Measurements from ENCODE around the gene PIP5K1B.

The PIP5K1B gene

GRCh38 chr9:68999393-69000105, 294.5 kb downstream of the PIP5K1B start:
- peak; percentile 89 for DNase-seq

GRCh38 chr9:69001921-69002320, 296.9 kb downstream of the PIP5K1B start:
- no peak for DNase-seq

GRCh38 chr9:69003051-69003450, 298.0 kb downstream of the PIP5K1B start:
- no peak for DNase-seq

GRCh38 chr9:69004836-69005235, 299.8 kb downstream of the PIP5K1B start:
- no peak for DNase-seq

GRCh38 chr9:69009708-69010107, 304.7 kb downstream of the PIP5K1B start:
- no peak for DNase-seq

GRCh38 chr9:69012696-69013381, 307.8 kb downstream of the PIP5K1B start:
- peak; percentile 21 for DNase-seq

GRCh38 chr9:69013382-69013727, 308.3 kb downstream of the PIP5K1B start:
- DNase-seq, result no peak

- DNase-seq, result no peak
Observed at GRCh38 chr9:69014013-69014412, 309.0 kb downstream of the PIP5K1B start, which contains the start of gene PRKACG. Gene PRKACG, minus strand, starts transcription at chr9:69014113. Its CDS starts 21 bp downstream, at chr9:69014092.

GRCh38 chr9:69016191-69017096, 311.4 kb downstream of the PIP5K1B start:
- DNase-seq, result no peak

GRCh38 chr9:69018737-69019136, 313.7 kb downstream of the PIP5K1B start:
- DNase-seq, result no peak

- no peak for DNase-seq
Observed at GRCh38 chr9:69019808-69020207, 314.8 kb downstream of the PIP5K1B start.

- DNase-seq, result no peak
Observed at GRCh38 chr9:69020301-69021145, 315.5 kb downstream of the PIP5K1B start.

GRCh38 chr9:69023650-69024049, 318.6 kb downstream of the PIP5K1B start:
- DNase-seq, result no peak

- DNase-seq, result peak; percentile 76
Observed at GRCh38 chr9:69027355-69028097, 322.5 kb downstream of the PIP5K1B start.

- peak; percentile 34 for DNase-seq
Observed at GRCh38 chr9:69028754-69029153, 323.7 kb downstream of the PIP5K1B start.

GRCh38 chr9:69029535-69029934, 324.5 kb downstream of the PIP5K1B start:
- DNase-seq, result no peak

- DNase-seq, result no peak
Observed at GRCh38 chr9:69030851-69031645, 326.0 kb downstream of the PIP5K1B start.

- no peak for DNase-seq
Observed at GRCh38 chr9:69034071-69034470, 329.0 kb downstream of the PIP5K1B start.

GRCh38 chr9:69035438-69036308, 330.6 kb downstream of the PIP5K1B start, which contains the start of gene FXN:
Gene FXN, plus strand, starts transcription at chr9:69035752. Its CDS starts 31 bp downstream, at chr9:69035783.
- peak; percentile 92 for DNase-seq

- DNase-seq, result peak; percentile 47
Observed at GRCh38 chr9:69036309-69036708, 331.3 kb downstream of the PIP5K1B start.
